Measurements from ENCODE around the gene CHD9NB. TPM values are rescaled to one million over a fixed set of nuclear protein-coding genes. Genes with fewer than 3 reads are reported as not detected.
A peak's percentile ranks its signal among the peaks of the same experiment; 100 is the strongest.

CHD9NB gene
- 0.71 and 0.78 TPM in 2 replicates for polyA plus RNA-seq (2011; rRNA removed)
- polyA minus RNA-seq (2011; rRNA and poly(A)+ RNA removed) = 3.0 and 4.3 TPM in 2 replicates

- peak; percentile 68 for DNase-seq (ENCODE audit: low read depth)
- ChIA-PET CTCF (interaction anchor here (0.5 to 3.6 kb wide), 9 partner anchors 9 to 155 kb away, joined by 3 to 38 read pairs (median 6); no protein-coding TSS in a partner anchor), POLR2A (interaction anchor here (0.6 to 1.0 kb wide), 3 partner anchors 39 to 155 kb away, joined by 3 to 4 read pairs (median 3); no protein-coding TSS in a partner anchor)
- no peak for TF ChIP-seq CTCF (IDR thresholded peaks at IDR 0.05; ENCODE audit: insufficient read depth, low read depth, low read length)
- peak within 1 kb of the TSS; percentile 29 for H3K4me3 ChIP-seq (ENCODE audit: low read depth, low read length)
- no peaks in the 10 kb centered on the region for H3K27me3 ChIP-seq (ENCODE audit: control insufficient read depth, insufficient read depth, low read length)
- no peaks in the 10 kb centered on the region for H3K36me3 ChIP-seq (ENCODE audit: control insufficient read depth, insufficient read depth, low read length)
Measured at GRCh38 chr16:53052519-53053501, at the start of gene CHD9NB. Gene CHD9NB (minus strand): TSS chr16:53052897. CDS start chr16:53044158, 8,739 bp downstream.

- CTCF ChIA-PET = interaction anchor here (1.2 to 3.2 kb wide), 2 partner anchors 46 to 107 kb away, joined by 7 to 16 read pairs; partner anchors contain the start of gene CHD9
- POLR2A ChIA-PET = no interaction called here
- H3K36me3 ChIP-seq (ENCODE audit: control insufficient read depth, insufficient read depth, low read length) = no peaks in the 10 kb centered on the region
- H3K4me3 ChIP-seq (ENCODE audit: low read depth, low read length) = no peak overlapping the region
- DNase-seq (ENCODE audit: low read depth) = no peak
- no peak for TF ChIP-seq CTCF (IDR thresholded peaks at IDR 0.05; ENCODE audit: insufficient read depth, low read depth, low read length)
- no peaks in the 10 kb centered on the region for H3K27me3 ChIP-seq (ENCODE audit: control insufficient read depth, insufficient read depth, low read length)
Measured at GRCh38 chr16:53100889-53101288, 48.2 kb upstream of the CHD9NB start.

GRCh38 chr16:53100131-53100748, 47.5 kb upstream of the CHD9NB start:
- TF ChIP-seq CTCF (IDR thresholded peaks at IDR 0.05; ENCODE audit: insufficient read depth, low read depth, low read length) = no peak
- CTCF ChIA-PET = interaction anchor here (1.2 to 3.2 kb wide), 2 partner anchors 45 to 107 kb away, joined by 7 to 16 read pairs; partner anchors contain the start of gene CHD9
- Histone ChIP-seq H3K27me3 (ENCODE audit: control insufficient read depth, insufficient read depth, low read length) (no peaks in the 10 kb centered on the region), H3K36me3 (ENCODE audit: control insufficient read depth, insufficient read depth, low read length) (no peaks in the 10 kb centered on the region), H3K4me3 (ENCODE audit: low read depth, low read length) (peak overlapping the region; percentile 33)
- POLR2A ChIA-PET = no interaction called here
- DNase-seq (ENCODE audit: low read depth) = no peak

GRCh38 chr16:53099318-53100130, 46.8 kb upstream of the CHD9NB start:
- H3K27me3 ChIP-seq (ENCODE audit: control insufficient read depth, insufficient read depth, low read length) = no peaks in the 10 kb centered on the region
- no peaks in the 10 kb centered on the region for H3K36me3 ChIP-seq (ENCODE audit: control insufficient read depth, insufficient read depth, low read length)
- peak; percentile 49 for DNase-seq (ENCODE audit: low read depth)
- POLR2A ChIA-PET = interaction anchor here (0.6 kb wide), 1 partner anchor 71 kb away, joined by 8 read pairs; no protein-coding TSS in a partner anchor
- CTCF ChIA-PET = interaction anchor here (1.0 to 3.2 kb wide), 3 partner anchors 13 to 108 kb away, joined by 3 to 16 read pairs (median 7); partner anchors contain the start of gene CHD9
- H3K4me3 ChIP-seq (ENCODE audit: low read depth, low read length) = peak overlapping the region; percentile 33
- no peak for TF ChIP-seq CTCF (IDR thresholded peaks at IDR 0.05; ENCODE audit: insufficient read depth, low read depth, low read length)
